GM10266 (cell line): ENCODE measurements around the gene TCHP.

ENCODE experiments used
- DNase-seq: peaks from one replicate; pipeline ENCODE4 v3.0.0; 2012; ENCODE audit errors: extremely low spot score
- TF ChIP-seq, protein P1 (sequence below): IDR thresholded peaks from 2 replicates; pipeline ENCODE4 v1.5.1; 2012; ENCODE audit warnings: mild to moderate bottlenecking, low read depth; ENCODE audit not compliant: control insufficient read depth, insufficient read depth; ENCODE audit errors: missing control alignments

The TCHP gene

GRCh38 chr12:109963743-109964429 is 63.8 kb downstream of the TCHP start:
- DNase-seq, result no peak
- TF ChIP-seq, protein P1, sequence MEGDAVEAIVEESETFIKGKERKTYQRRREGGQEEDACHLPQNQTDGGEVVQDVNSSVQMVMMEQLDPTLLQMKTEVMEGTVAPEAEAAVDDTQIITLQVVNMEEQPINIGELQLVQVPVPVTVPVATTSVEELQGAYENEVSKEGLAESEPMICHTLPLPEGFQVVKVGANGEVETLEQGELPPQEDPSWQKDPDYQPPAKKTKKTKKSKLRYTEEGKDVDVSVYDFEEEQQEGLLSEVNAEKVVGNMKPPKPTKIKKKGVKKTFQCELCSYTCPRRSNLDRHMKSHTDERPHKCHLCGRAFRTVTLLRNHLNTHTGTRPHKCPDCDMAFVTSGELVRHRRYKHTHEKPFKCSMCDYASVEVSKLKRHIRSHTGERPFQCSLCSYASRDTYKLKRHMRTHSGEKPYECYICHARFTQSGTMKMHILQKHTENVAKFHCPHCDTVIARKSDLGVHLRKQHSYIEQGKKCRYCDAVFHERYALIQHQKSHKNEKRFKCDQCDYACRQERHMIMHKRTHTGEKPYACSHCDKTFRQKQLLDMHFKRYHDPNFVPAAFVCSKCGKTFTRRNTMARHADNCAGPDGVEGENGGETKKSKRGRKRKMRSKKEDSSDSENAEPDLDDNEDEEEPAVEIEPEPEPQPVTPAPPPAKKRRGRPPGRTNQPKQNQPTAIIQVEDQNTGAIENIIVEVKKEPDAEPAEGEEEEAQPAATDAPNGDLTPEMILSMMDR, result no peak

GRCh38 chr12:109966546-109966945 is 66.5 kb downstream of the TCHP start:
- no peak for DNase-seq
- TF ChIP-seq, protein P1, result no peak

- TF ChIP-seq, protein P1, result no peak
- DNase-seq, result no peak
Observed at GRCh38 chr12:109967383-109968031, 67.4 kb downstream of the TCHP start.
